Calu3 (cell line): ENCODE measurements around the gene CDCA5. TPM values are rescaled to one million over a fixed set of nuclear protein-coding genes. Genes with fewer than 3 reads are reported as not detected.

Source experiments
- BruUV-seq: library from RNA; stranded (reverse); fragments of 400-500 nt; replicated peaks from 2 replicates; lab custom pipeline; 2021; lab: Mats Ljungman, UMichigan
- CTCF ChIA-PET: fragments of 300-600 bp; sonication (Branson Sonifier 250); formaldehyde crosslinking; loops from one replicate; lab custom pipeline; 2022; ENCODE audit warnings: antibody characterized with exemption; lab: Charles Lee
- DNase-seq: peaks from one replicate; pipeline ENCODE4 v3.0.0; 2022
- H3K27ac Mint-ChIP-seq: one replicate; pipeline ENCODE4 v1.8.0; 2022; ENCODE audit warnings: mixed read lengths; ENCODE audit not compliant: unreplicated experiment
- H3K27me3 Mint-ChIP-seq: one replicate; pipeline ENCODE4 v1.8.0; 2022; ENCODE audit warnings: mixed read lengths; ENCODE audit not compliant: unreplicated experiment
- H3K36me3 Mint-ChIP-seq: one replicate; pipeline ENCODE4 v1.8.0; 2022; ENCODE audit warnings: mild to moderate bottlenecking, moderate library complexity, mixed read lengths; ENCODE audit not compliant: insufficient read depth, unreplicated experiment
- H3K4me1 Mint-ChIP-seq: one replicate; pipeline ENCODE4 v1.8.0; 2022; ENCODE audit warnings: mild to moderate bottlenecking, low read depth, mixed read lengths; ENCODE audit not compliant: unreplicated experiment
- H3K4me3 Mint-ChIP-seq: one replicate; pipeline ENCODE4 v1.8.0; 2022; ENCODE audit warnings: mild to moderate bottlenecking, low read depth, moderate library complexity, mixed read lengths; ENCODE audit not compliant: unreplicated experiment
- H3K9me3 Mint-ChIP-seq: one replicate; pipeline ENCODE4 v1.8.0; 2022; ENCODE audit warnings: low read depth, mixed read lengths; ENCODE audit not compliant: unreplicated experiment
- CTCF ChIP-seq: fragments of 200-600 bp; IDR thresholded peaks from one replicate; pipeline ENCODE4 v1.8.0; 2022; ENCODE audit warnings: antibody characterized with exemption; ENCODE audit not compliant: unreplicated experiment
- intact Hi-C: fragments of 100-400 bp; cut with micrococcal nuclease; formaldehyde crosslinking; loops from one replicate; pipeline ENCODE4 v1.10.0; 2022; ENCODE audit not compliant: unreplicated experiment
- total RNA-seq: library from RNA; stranded (reverse); gene quantifications from 2 replicates; pipeline ENCODE4 v1.2.3, GENCODE V29; 2022

Gene CDCA5
- total RNA-seq, 1 experiment from 2014 or later, result 53.4 TPM

- BruUV-seq, result no TSS peak
- Mint-ChIP-seq H3K9me3 (no peaks in the 10 kb centered on the region), H3K4me3 (peak within 1 kb of the TSS; percentile 75), H3K27me3 (no peaks in the 10 kb centered on the region), H3K27ac (peak within 1 kb of the TSS; percentile 43), H3K36me3 (peaks cover 37% of the 10 kb centered on the region), H3K4me1 (no peaks in the 10 kb centered on the region)
- intact Hi-C loops, result no loop called here
- no peak for TF ChIP-seq CTCF
- peak; percentile 94 for DNase-seq
- CTCF ChIA-PET, result interaction anchor here (0.7 to 1.2 kb wide), 5 partner anchors 22 to 247 kb away, joined by 3 to 5 read pairs (median 3); partner anchors contain the start of genes FAU and MRPL49
Observed at GRCh38 chr11:65040847-65041622, 42.8 kb downstream of the CDCA5 start, which contains the start of gene SAC3D1. TSS of gene SAC3D1 (plus strand) at chr11:65041210. CDS start at chr11:65041293, 83 bp downstream.

- Mint-ChIP-seq H3K4me3 (peak overlapping the region; percentile 75), H3K27ac (peak overlapping the region; percentile 43), H3K4me1 (no peaks in the 10 kb centered on the region), H3K9me3 (no peaks in the 10 kb centered on the region), H3K27me3 (no peaks in the 10 kb centered on the region), H3K36me3 (peaks cover 37% of the 10 kb centered on the region)
- DNase-seq, result no peak
- no peak for TF ChIP-seq CTCF
- CTCF ChIA-PET, result interaction anchor here (1.1 to 1.2 kb wide), 3 partner anchors 22 to 82 kb away, joined by 3 to 5 read pairs (median 3); partner anchors contain the start of genes FAU and MRPL49
- intact Hi-C loops, result no loop called here
- BruUV-seq, result no TSS peak
Observed at GRCh38 chr11:65040520-65040846, 43.4 kb downstream of the CDCA5 start.

- no peaks in the 10 kb centered on the region for H3K9me3 Mint-ChIP-seq
- no peaks in the 10 kb centered on the region for H3K27me3 Mint-ChIP-seq
- no peak for DNase-seq
- H3K4me1 Mint-ChIP-seq, result no peaks in the 10 kb centered on the region
- CTCF ChIA-PET, result no interaction called here
- no TSS peak for BruUV-seq
- intact Hi-C loops, result no loop called here
- no peak for TF ChIP-seq CTCF
- H3K27ac Mint-ChIP-seq, result no peak overlapping the region
- H3K36me3 Mint-ChIP-seq, result peaks cover 22% of the 10 kb centered on the region
- no peak overlapping the region for H3K4me3 Mint-ChIP-seq
Observed at GRCh38 chr11:65036931-65037330, 46.9 kb downstream of the CDCA5 start.

- H3K4me1 Mint-ChIP-seq, result no peaks in the 10 kb centered on the region
- no peak for DNase-seq
- H3K27me3 Mint-ChIP-seq, result no peaks in the 10 kb centered on the region
- no TSS peak for BruUV-seq
- intact Hi-C loops, result no loop called here
- peaks cover 9% of the 10 kb centered on the region for H3K36me3 Mint-ChIP-seq
- CTCF ChIA-PET, result no interaction called here
- H3K4me3 Mint-ChIP-seq, result no peak overlapping the region
- H3K9me3 Mint-ChIP-seq, result no peaks in the 10 kb centered on the region
- no peak for TF ChIP-seq CTCF
- H3K27ac Mint-ChIP-seq, result no peak overlapping the region
Observed at GRCh38 chr11:65035579-65035978, 48.3 kb downstream of the CDCA5 start.
